Measurements from ENCODE around the gene NACC1.
A peak's percentile ranks its signal among the peaks of the same experiment; 100 is the strongest.
"Not testable (repeated sequence)": the region's sequence is repeated elsewhere in the genome, so short reads cannot be mapped to it uniquely, and the experiment has no call there.

Gene NACC1

GRCh38 chr19:13181747-13182388 lies 63.8 kb downstream of the NACC1 start:
- peak; percentile 59 for DNase-seq (ENCODE audit: low spot score)
- no peak for TF ChIP-seq CTCF (IDR thresholded peaks at IDR 0.05; ENCODE audit: extremely low read depth, missing control alignments)

DNA sequence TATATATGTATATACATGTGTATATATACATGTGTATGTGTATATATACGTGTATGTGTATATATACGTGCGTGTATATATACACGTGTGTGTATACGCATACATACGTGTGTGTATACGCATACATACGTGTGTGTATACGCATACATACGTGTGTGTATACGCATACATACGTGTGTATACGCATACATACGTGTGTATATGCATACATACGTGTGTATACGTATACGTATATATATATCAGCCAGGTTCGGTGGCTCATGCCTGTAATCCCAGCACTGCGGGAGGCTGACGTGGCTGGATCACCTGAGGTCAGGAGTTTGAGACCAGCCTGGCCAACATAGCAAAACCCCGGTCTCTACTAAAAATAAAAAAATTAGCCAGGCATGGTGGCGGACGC lies 66.9 kb downstream of the NACC1 start:
- DNase-seq (ENCODE audit: low spot score): not testable (repeated sequence)

GRCh38 chr19:13185763-13186657 lies 67.9 kb downstream of the NACC1 start:
- DNase-seq (ENCODE audit: low spot score): not testable (repeated sequence)

- DNase-seq (ENCODE audit: low spot score): not testable (repeated sequence)
Observed at GRCh38 chr19:13186688-13187087, 68.6 kb downstream of the NACC1 start.

DNA sequence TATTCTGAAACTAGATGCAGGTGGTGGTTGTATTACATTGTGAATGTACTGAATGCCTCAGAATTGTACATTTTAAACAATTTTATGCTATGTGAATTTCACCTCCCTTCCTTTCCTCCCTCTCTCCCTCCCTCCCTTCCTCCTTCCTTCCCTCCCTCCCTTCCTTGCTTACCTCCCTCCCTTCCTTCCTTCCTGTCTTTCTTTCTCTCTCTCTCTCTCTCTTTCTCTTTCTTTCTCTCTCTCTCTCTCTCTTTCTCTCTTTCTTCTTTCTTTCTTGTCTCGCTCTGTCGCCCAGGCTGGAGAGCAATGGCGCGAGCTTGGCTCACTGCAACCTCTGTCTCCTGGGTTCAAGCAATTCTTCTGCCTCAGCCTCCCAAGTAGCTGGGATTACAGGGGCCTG lies 69.4 kb downstream of the NACC1 start:
- TF ChIP-seq CTCF (IDR thresholded peaks at IDR 0.05; ENCODE audit: extremely low read depth, missing control alignments): no peak
- no peak for DNase-seq (ENCODE audit: low spot score)

DNA sequence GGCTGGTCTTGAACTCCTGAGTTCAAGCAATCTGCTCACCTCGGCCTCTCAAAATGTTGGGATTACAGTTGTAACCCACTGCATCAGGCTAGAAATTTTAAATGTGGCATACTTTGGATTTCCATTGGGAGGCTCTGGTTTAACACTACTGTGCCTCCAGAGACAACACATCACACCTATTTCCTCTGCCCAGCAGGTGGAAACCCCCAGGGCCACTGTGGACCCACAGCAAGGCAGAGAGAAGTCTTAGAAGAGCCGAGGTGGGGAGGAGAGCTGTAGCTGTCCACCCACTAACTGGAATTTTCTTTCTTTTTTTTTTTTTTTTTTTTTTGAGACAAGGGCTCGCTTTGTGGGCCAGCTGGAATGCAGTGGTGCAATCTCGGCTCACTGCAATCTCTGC lies 71.5 kb downstream of the NACC1 start:
- TF ChIP-seq CTCF (IDR thresholded peaks at IDR 0.05; ENCODE audit: extremely low read depth, missing control alignments): no peak
- DNase-seq (ENCODE audit: low spot score): no peak
